GM21825 (cell line): Measurements from ENCODE around the gene CNN2.

Source experiments
- ATAC-seq: cut with Tn5 transposase; IDR thresholded peaks from one replicate; pipeline ENCODE4 v1.9.1; 2021; ENCODE audit warnings: mild to moderate bottlenecking, moderate library complexity; ENCODE audit not compliant: unreplicated experiment

CNN2 gene

DNA sequence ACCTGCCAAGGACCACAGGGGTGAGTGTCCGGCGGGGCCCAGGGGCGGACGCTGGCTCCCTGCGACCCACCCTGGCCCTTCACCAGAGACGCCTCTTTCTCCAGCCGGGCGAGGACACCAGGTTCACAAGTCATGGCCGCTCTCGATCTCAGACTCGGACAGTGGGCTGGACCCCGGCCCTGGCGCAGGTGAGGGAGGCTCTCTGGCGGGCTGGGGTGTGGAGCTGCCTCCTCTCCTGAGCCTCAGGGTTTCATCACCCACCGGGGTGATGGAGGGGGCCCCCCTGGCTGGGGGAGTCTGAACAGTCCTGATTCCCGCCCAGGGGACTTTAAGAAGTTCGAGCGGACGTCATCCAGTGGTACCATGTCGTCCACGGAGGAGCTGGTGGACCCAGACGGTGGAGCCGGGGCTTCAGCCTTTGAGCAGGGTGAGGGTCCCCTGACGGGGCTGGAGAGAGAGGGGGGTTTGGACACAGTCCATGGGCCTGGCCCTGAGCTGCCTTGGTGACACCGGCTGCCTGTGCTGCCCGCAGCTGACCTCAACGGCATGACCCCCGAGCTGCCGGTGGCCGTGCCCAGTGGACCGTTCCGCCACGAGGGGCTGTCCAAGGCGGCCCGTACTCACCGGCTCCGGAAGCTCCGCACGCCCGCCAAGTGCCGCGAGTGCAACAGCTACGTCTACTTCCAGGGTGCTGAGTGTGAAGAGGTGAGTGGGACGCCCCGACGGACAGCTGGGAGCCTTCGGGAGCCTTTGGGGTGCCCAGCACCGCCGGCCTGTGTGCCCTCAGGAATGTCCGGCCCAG lies 54.2 kb downstream of the CNN2 start:
- no peak for ATAC-seq

DNA sequence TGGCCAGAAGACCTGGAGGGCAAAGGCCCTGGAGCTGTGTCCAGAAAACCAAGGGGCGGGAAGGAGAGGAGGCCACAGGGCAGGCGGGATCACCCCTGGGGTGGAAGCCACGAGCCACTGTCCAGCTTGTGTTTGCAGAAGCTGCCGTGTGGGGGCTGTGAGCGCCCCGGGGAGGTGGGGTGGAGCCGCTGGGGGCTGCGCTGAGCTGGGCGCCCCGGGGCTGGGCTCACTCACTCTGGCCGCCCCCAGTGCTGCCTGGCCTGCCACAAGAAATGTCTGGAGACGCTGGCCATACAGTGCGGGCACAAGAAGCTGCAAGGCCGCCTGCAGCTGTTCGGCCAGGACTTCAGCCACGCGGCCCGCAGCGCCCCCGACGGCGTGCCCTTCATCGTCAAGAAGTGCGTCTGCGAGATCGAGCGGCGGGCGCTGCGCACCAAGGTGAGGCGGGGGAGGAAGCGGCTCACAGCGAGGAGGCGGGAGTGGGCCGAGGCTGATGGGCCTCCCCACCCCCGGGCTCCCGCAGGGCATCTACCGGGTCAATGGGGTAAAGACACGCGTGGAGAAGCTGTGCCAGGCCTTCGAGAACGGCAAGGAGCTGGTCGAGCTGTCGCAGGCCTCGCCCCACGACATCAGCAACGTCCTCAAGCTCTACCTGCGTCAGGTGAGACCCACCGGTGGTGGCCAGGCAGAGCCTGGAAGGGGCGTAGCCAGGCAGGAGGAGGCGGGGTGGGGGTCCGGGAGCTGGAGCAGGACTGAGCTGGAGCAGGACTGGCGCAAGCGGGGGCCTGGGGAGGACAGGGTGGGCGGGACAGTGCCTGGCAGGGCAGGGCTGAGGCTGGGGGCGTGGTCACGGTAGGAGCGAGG lies 55.1 kb downstream of the CNN2 start:
- no peak for ATAC-seq

- ATAC-seq: no peak
These were observed 55.9 kb downstream of the CNN2 start for GRCh38 chr19:1082165-1082927.

GRCh38 chr19:1082928-1083816 lies 56.8 kb downstream of the CNN2 start:
- no peak for ATAC-seq

DNA sequence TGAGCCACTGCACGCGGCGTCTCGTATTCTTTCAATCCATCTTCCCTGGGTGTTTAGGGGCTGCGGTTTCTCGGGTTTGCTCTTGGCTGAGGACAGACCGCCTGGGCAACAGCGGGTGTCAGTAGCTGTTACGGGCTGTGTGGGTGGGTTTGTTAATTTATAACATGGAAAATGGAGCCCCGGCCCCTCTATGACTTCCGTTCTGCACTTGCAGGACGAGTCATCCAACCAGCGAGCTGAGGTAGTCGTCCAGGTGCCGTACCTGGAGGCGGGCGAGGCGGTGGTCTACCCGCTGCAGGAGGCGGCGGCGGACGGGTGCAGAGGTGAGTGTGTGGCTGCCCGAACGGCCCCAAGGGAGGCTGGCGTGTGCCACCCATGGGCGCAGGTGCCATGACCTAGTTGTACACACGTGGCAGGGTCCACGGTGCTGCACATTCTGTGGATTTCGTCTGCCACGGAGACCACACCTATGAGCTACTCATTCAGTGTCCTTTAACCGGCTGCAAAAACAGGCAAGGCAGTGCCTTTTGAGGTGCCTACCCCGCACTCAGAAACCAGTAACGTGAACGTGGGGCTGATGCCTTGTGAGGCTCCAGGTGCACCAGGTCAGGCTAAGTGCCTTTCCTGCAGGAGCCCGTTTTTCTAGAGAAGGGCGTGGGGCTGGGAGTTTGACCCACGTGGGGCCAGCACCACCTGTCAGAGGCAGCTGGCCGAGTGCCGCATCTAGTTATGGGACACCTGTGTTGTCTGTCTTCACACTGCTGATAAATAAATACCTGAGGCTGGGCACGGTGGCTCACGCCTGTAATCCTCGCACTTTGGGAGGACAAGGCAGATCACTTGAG lies 57.8 kb downstream of the CNN2 start:
- no peak for ATAC-seq

- ATAC-seq: no peak
These were observed 58.7 kb downstream of the CNN2 start for GRCh38 chr19:1085053-1085658.

DNA sequence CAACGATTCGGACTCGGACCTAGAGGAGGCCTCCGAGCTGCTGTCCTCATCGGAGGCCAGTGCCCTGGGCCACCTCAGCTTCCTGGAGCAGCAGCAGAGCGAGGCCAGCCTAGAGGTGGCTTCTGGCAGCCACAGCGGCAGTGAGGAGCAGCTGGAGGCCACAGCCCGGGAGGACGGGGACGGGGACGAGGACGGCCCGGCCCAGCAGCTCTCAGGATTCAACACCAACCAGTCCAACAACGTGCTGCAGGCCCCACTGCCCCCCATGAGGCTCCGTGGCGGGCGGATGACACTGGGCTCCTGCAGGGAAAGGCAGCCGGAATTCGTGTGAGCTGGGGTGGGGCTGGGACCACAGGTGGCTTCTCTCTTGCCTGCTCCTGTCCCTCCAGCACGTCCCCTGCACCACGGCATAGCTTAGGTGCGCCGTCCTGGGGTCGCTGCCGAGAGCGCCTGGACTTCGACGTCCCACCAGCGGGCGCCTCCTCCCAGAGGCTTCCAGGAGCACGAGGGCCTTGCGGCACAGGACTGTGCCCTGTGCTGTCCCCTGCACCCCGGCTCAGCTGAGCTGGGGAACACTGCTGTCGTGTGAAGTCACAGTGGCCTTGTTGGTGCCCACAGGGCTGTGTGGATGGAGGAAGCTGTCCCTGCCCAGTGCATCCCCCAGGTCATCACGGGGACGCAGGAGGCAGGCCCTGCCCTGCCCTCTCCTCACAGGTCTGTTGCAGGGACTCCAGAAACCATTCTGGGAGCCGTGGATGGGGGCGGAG lies 59.5 kb downstream of the CNN2 start:
- no peak for ATAC-seq

DNA sequence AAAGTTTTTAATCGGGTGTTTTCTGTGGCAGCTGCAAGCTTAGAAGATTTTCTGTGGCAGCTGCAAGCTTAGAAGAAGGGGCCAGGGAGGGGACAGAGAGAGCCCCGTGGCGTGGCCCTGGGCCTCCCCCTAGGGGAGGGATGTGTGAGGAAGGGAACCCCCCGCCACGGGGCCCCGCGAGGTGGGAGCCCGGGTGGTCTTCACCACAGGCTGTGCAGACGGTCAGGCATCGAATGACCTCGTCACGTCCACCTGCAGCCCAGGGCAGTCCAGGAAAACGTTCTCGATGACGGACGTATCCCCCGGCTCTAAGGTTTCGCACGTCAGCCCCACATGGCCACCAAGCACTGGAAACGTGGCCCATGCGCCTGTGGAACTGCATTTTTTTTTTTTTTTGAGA lies 60.2 kb downstream of the CNN2 start:
- no peak for ATAC-seq

GRCh38 chr19:1087813-1088415 lies 61.5 kb downstream of the CNN2 start:
- ATAC-seq: no peak

DNA sequence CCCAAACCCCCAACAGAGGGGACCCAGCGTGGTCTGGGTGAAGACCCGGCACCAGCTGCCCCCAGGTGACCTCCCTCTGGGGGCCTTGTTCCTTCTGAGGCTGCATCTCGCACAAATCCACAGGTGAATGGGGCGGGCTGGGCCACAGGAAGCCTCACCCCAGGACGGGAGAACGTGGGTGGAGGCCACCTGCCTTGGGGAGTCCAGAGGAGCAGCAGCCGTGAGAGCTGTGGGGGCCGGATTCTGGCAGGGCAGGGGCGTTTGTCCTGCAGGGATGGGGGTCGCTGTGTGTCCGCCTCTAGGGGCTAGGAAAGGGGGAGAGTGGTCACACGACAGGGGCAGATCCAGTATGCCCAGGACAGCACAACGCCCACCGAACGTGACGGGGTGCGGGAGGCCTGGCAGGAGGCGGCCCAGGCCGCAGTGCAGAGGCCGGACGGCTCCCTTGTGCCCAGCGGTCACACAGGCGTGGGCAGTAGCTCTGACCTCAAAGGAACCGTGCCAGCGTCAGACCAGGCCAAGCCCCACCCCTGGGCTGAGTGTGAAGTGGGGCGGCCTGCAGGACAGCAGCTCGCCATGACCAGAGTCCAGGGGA lies 62.1 kb downstream of the CNN2 start:
- ATAC-seq: no peak
